NCI-H2227 (cell line): Measurements from ENCODE around the gene GPRC5C.

Experiments used
- DNase-seq: peaks from one replicate; lab custom pipeline; 2025; ENCODE audit not compliant: unreplicated experiment; lab: John Stamatoyannopoulos, UW

Gene GPRC5C

GRCh38 chr17:74452033-74452840 is 20.3 kb downstream of the GPRC5C start:
- peak; percentile 42 for DNase-seq

- no peak for DNase-seq
Measured at GRCh38 chr17:74452841-74453661, 21.2 kb downstream of the GPRC5C start.

DNA sequence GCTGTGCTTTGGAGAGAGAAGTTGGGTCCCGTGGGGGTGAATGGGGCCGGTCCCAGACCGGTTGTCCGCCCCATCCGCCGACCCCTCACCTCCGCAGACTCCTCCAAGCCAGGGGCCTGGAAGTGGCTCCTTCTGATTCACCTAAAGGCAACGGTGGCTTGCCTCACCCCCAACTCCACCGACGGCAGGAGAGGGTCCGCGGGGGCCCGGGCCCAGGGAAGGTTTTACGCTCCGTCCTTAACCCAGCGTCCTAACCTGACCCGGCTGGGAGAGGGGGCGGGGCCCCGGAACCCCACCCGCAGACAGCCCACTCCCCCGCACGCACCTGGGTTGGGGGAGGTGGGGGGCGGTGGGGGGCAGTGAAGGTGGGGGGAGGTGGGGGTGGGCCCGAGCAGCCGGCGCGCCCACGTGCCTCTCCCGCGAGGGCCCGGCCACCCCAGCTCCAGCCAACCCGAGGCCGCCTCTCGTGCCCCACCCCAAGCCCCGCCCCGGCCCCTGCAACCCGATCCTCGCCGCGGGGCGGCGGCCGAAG is 21.8 kb downstream of the GPRC5C start:
- DNase-seq, result no peak

DNA sequence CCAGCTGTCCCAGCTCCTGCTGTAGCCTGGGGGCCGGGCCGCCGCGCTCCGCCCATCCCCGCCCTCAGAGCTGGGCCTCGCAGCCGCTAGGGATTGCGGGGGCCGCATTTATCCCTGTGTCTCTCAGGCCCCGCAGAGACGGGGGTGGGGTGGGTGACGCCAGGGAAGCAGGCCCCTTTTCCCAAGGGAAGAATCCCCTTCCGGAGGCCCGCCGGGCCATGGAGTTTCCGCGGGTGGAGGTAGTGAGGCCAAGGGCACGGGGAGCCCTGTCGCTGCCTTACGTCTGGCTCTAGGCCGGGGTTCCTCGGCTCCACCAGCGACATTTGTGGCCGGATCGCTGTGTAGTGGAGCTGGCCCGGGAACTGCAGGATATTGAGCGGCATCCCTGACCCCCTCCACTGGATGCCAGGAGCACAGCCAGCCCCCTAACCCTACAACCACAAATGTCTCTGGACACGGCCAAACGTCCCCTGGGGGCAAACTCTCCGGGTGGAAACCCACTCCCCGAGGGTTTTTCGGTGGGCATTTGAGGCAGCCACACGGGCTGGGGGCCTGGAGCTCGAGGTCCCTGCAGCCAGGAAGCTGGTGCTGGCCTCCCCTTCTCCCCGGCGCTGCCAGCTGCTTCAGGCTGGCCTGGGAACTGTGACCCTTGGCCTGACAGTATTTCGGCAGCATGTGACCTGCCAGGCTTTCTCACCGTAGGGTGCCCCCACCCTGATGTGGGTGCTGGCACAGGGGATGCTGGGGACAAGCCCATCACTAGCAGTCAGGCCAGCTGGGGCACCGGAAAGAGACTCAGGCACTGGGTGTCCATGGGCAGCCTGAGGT is 22.5 kb downstream of the GPRC5C start:
- peak; percentile 93 for DNase-seq

DNA sequence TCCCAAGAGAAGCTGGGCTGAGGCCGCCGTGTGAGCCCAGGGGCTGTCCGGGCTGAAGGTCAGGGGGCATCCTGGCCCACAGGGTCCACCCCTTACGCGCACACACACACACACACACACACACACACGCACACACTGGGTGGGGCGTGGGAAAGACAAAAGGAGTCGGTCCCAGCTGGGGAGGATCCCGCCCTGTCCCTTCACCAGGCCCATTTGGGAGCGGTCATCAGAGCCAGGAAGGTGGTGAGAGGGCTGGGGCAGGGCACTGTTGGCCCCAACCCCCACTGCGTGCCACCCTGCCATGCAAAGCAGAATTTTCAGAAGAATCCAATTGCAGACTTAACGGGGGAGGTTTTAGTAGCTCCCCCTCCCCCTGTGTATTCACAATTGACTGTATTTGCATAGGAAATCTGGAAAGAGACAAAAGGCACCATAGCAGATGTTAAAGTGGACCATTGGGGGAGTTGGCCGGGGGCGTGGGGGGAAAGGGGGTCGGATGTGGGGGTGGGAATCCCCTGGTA is 23.2 kb downstream of the GPRC5C start:
- DNase-seq, result no peak

DNA sequence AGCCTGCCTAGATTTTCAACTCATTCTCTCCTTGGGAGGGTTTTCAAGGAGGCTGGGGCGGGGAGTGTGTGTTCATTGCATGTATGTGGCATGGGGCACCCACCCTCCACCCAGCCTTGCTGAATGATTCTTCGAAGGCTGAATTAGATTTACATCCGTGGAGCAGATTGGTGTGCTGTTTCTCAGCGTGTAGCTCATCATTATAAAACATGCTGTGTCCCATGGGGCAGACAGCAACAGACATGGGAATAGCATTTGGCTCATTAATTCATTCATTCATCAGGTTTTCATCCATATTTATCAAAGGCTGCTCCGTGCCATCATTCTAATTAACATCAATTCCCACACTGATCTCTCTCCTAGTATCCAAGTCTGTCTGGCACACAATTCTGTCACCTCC is 23.9 kb downstream of the GPRC5C start:
- DNase-seq, result no peak

DNA sequence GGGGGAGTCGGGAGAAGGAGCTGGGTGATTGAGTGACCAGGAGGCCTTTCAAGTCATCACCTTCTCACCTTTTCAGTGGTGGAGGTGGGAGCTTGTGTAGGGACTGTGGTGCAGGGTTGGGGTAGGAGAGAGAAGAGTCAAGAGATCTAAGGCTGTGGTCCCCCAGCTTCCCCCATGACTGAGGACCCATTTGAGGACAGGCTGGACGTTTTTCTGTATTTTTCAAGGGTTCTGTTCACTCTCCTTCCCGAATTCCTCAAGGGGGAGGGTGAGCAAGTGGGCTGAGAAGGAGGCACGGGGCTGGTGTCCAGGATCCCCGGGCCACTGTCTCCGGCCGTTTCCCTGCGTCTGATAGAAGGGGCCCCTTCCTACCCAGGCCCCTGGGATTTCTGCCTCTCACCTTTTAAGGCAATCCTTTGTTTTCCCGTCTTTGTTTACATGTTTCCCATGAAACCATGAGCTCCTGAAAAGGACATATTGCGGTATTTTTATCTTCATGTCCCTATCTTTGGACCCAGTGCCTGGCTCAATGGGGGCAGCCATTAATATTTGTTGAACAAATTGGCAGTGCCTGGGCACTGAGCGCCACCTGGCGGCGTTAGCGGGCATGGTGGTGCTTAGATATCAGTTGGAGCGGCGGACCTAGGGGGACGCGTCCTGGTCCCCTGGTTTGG is 25.4 kb downstream of the GPRC5C start:
- peak; percentile 85 for DNase-seq

DNA sequence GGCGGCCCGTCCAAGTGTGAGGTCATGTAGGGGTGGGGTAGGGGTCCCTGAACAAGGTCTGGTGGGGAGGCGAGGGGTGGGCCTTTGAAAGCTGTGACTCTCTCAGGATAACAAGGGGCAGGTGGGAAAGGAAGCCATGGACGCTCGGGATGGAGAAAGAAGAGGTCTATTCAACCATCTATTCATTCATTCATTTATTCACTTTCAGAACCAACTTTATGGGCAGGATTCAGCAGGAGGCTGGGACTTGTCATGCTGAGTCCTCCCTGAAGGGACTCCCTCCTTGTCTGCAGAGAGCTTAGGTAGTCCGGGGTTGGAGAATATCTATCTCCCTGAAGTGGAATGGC is 25.9 kb downstream of the GPRC5C start:
- no peak for DNase-seq

GRCh38 chr17:74458835-74459234 is 26.9 kb downstream of the GPRC5C start:
- DNase-seq, result no peak

- DNase-seq, result no peak
Measured at GRCh38 chr17:74459622-74460021, 27.7 kb downstream of the GPRC5C start.

DNA sequence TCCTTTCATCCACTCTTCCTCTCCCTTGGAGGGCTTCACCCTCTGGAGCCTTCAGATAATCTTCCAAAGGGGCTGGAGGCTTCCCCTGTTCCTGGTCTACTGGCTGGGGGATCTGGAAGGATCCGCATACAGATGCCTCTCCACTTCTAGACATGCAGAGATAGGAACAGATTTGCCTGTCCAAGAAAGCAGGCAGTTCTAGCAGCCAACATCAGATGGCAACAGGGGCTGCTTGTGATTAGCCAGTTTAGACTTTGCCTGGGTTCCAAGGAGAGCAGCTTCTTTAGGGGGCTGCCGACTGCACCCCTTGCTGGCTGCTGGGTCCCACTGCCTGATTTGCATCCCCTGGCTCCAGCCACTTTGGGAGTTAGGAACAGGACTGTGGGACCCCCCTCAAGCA is 28.4 kb downstream of the GPRC5C start:
- no peak for DNase-seq

DNA sequence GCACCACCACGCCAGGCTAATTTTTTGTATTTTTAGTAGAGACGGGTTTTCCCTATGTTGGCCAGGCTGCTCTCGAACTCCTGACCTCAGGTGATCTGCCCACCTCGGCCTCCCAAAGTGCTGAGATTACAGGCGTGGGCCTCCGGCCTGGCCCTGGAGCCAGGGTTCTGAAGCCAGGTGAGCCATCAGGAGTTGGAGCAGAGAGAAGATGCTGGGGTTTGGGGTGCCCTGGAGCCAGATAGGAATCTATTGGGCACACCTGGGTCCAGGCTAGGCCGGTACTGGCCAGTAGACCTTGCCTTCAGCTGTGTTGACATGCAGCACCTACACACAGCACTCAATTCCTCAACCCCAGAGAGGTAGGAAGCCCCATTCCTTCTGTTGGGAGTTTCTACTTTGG is 29.1 kb downstream of the GPRC5C start:
- DNase-seq, result no peak

DNA sequence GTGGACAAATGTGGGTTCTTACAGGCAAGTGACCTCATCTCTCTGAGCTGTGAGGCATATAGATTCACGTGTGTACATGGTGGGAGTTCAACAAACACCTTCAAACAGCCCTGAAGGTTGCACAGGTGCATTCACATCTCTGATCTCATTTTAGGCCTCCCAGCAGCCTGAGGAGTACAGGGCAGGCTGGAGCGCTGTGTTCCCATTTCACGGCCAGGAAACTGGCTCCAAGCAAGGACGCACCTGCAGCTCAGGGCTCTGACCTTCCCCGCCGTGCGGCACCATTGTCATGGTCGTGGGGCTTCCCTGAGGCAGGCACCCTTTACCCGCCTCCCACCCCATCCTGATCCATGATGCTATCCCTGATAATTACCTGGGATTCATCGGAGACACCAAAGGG is 29.7 kb downstream of the GPRC5C start:
- no peak for DNase-seq

DNA sequence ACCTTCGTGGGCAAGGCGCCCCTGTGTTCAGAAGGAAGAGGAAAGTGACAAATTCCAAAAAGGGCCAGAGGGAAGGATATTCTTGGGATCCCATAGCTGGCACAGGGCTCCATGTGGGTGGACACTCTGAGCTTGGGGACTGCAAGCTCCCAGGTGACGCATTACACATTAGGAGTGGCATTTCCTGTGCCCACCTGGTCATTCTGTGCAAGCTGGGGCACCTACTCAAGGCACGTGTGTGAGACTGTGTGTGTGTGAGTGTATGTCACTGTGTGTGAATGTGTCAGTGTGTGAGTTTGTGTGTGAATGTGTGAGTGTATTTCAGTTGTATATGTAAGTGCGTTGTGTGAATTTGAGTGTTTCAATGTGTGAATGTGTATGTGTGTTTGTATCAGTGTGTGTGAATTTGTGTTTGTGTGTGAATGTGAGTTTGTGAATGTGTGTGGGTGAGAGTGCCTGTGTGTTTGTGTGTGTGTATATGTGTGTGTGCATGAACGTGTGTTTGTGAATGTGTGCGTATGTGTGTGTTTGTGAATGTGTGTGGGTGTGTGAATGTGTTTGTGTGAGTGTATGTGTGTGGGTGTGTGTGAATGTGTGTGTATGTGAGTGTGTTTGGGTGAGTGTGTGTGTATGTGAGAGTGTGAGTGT is 33.0 kb downstream of the GPRC5C start:
- DNase-seq, result no peak

DNA sequence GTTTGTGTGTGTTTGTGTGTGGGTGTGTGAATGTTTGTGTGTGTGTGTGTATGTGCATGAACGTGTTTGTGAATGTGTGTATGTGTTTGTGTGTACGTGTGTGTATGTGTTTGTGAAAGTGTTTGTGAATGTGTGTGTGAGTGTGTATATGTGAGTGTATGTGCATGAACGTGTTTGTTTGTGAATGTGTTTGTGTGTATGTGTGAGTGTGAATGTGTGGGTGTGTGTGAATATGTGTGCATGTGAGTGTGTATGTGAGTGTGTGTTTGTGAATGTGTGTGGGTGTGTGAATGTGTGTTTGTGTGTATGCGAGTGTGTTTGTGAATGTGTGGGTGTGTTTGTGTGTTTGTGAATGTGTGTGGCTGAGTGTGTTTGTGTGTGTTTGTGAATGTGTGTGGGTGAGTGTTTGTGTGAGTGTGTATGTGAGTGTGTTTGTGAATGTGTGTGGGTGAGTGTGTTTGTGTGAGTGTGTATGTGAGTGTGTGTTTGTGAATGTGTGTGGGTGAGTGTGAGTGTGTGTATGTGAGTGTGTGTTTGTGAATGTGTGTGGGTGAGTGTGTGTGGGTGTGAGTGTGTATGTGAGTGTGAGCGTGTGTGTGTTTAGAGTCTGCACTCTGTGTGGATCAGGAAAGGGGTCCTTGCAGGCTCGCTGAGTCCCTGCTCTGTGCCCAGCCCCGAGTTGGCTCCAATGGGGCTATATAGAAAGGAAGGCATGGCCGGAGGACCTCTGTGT is 33.7 kb downstream of the GPRC5C start:
- no peak for DNase-seq

GRCh38 chr17:74466111-74466827 is 34.4 kb downstream of the GPRC5C start, which contains the start of gene CD300A:
CD300A (plus strand) TSS chr17:74466634; CDS start chr17:74466704, 70 bp downstream.
- no peak for DNase-seq

DNA sequence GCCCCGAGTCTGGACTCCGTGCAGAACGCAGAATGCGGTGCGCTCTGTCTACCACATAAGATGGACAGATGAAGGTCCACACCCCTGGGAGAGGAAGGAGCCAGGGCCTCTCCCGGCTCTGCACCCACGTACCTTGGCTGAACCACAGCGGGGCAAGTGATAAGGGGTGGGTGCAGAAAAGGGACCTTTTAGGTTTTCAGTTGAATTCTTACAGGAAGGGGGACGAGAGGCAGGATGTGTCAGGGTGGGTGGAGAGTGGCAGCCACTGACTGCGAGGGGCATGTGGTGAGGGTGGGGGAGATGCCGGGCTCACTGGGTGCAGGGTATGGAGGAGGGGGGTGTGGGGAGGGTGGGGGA is 34.9 kb downstream of the GPRC5C start:
- no peak for DNase-seq

GRCh38 chr17:74467221-74467951 is 35.5 kb downstream of the GPRC5C start:
- no peak for DNase-seq
